OCI-LY7 (cell line): ENCODE measurements around the gene DLAT. TPM values are rescaled to one million over a fixed set of nuclear protein-coding genes. Genes with fewer than 3 reads are reported as not detected.

Experiments
- BruUV-seq: library from RNA; stranded (reverse); fragments of 400-500 nt; replicated peaks from 2 replicates; lab custom pipeline; 2021; lab: Mats Ljungman, UMichigan
- CTCF ChIA-PET: fragments of 300-600 bp; sonication (Branson Sonifier 250); formaldehyde crosslinking; loops from one replicate; lab custom pipeline; 2022; ENCODE audit warnings: antibody characterized with exemption; ENCODE audit not compliant: unreplicated experiment; lab: Charles Lee
- POLR2A ChIA-PET: fragments of 300-600 bp; sonication (Branson Sonifier 250); formaldehyde crosslinking; loops from one replicate; lab custom pipeline; 2022; ENCODE audit warnings: antibody characterized with exemption; lab: Charles Lee
- DNase-seq: peaks from one replicate; pipeline ENCODE4 v3.0.0-alpha.2; 2015; ENCODE audit warnings: low spot score
- H2AFZ ChIP-seq: fragments of 200-600 bp; sonication (generic), shearing (Covaris generic); 2 replicates; pipeline ENCODE4 v1.6.1; 2014; ENCODE audit warnings: mild to moderate bottlenecking, antibody characterized with exemption, low read length, moderate library complexity
- H3K27ac ChIP-seq: fragments of 200-600 bp; sonication (generic); 2 replicates; pipeline ENCODE4 v1.5.1; 2014; ENCODE audit warnings: mixed run types, low read depth, mild to moderate bottlenecking, moderate library complexity, low read length, inconsistent platforms; ENCODE audit not compliant: poor library complexity, severe bottlenecking
- H3K36me3 ChIP-seq: fragments of 200-600 bp; sonication (generic); 2 replicates; pipeline ENCODE4 v1.6.1; 2014; ENCODE audit warnings: mild to moderate bottlenecking, antibody characterized with exemption, low read length, moderate library complexity, mixed read lengths; ENCODE audit not compliant: insufficient read depth
- H3K4me1 ChIP-seq: fragments of 200-600 bp; sonication (generic); 2 replicates; pipeline ENCODE4 v1.5.1; 2014; ENCODE audit warnings: mild to moderate bottlenecking, low read length; ENCODE audit not compliant: insufficient read depth, poor library complexity, severe bottlenecking
- H3K4me2 ChIP-seq: fragments of 200-600 bp; sonication (generic); 2 replicates; pipeline ENCODE4 v1.6.1; 2014; ENCODE audit warnings: mild to moderate bottlenecking, low read length
- H3K4me3 ChIP-seq: fragments of 200-600 bp; sonication (generic); 2 replicates; pipeline ENCODE4 v1.5.1; 2014; ENCODE audit warnings: mild to moderate bottlenecking, low read depth, low read length; ENCODE audit not compliant: poor library complexity, severe bottlenecking
- H3K79me2 ChIP-seq: fragments of 200-600 bp; sonication (generic); 2 replicates; pipeline ENCODE4 v1.6.1; 2016; ENCODE audit warnings: low read depth, mild to moderate bottlenecking, low read length, moderate library complexity, mixed read lengths; ENCODE audit not compliant: insufficient read depth
- H3K9me2 ChIP-seq: fragments of 200-600 bp; sonication (generic); 2 replicates; pipeline ENCODE4 v1.6.1; 2016; ENCODE audit warnings: mild to moderate bottlenecking, low read length, mixed read lengths; ENCODE audit not compliant: insufficient read depth
- H3K9me3 ChIP-seq: fragments of 200-600 bp; sonication (generic); 2 replicates; pipeline ENCODE4 v1.6.1; 2014; ENCODE audit warnings: mild to moderate bottlenecking, mixed run types, low read length, mixed read lengths
- H4K20me1 ChIP-seq: fragments of 200-600 bp; sonication (generic); 2 replicates; pipeline ENCODE4 v1.6.1; 2014; ENCODE audit warnings: mild to moderate bottlenecking, antibody characterized with exemption, low read length, moderate library complexity, mixed read lengths; ENCODE audit not compliant: insufficient read depth
- EZH2phosphoT487 ChIP-seq: fragments of 200-600 bp; sonication (generic); IDR thresholded peaks from 2 replicates; pipeline ENCODE4 v1.6.1; 2018; ENCODE audit warnings: low read depth, borderline replicate concordance, mild to moderate bottlenecking, mixed run types, antibody characterized with exemption, low read length, moderate library complexity, mixed read lengths
- intact Hi-C: fragments of 100-400 bp; cut with micrococcal nuclease; formaldehyde crosslinking; loops from one replicate; pipeline ENCODE4 v1.10.0; 2022; ENCODE audit not compliant: unreplicated experiment
- total RNA-seq, 2 experiments: library from RNA; depleted of rRNA in 1 of 2; stranded (reverse); fragments of >200 nt in 1 of 2; shearing (Covaris generic) in 1 of 2; gene quantifications; 2 replicates each; pipeline ENCODE4 v1.2.3, GENCODE V29; 2014 to 2022
- TF ChIP-seq, protein P1 (sequence below): fragments of 200-600 bp; sonication (generic); conservative IDR thresholded peaks from 2 replicates; pipeline ENCODE4 v1.5.1; 2014; ENCODE audit warnings: mild to moderate bottlenecking, antibody characterized with exemption, low read length, moderate library complexity, mixed read lengths

The DLAT gene
- total RNA-seq, 2 experiments from 2014 or later = 42.0 to 54.1 TPM

DNA sequence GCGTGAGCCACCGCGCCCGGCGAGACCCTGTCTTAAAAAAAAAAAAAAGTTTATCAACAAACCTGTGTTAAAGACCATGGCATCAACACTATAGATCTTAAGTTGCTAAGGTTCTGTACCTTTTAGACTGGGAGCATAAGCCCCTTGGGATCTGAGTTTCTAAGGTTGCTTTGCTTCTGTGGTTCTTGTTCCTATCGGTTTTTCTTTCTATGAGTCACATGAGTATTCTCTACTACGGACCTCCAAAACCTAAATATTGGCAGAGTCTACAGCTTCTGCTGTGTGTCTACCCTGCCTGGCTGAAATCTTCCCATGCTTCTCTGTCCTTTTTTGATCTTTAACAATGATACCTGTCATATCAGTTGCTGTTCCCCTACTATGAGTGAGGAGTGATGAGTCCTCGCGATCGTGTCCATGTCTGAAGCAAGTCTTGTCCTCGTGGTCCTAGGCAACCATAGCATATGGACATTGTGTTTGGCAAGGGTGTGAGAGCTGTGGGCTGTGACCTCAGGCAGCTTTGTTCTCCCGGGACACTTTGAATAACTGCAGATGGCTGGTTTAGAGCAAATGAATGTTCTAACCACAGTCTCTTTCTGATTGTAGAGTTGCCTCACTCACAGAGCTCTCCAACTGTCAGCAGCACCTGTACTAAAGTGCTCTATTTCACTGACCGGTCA, 9.0 kb upstream of the DLAT start:
- Histone ChIP-seq H3K4me2 (no peak overlapping the region), H2AFZ (no peak overlapping the region), H3K9me2 (no peaks in the 10 kb centered on the region), H4K20me1 (no peaks in the 10 kb centered on the region), H3K4me3 (no peak overlapping the region), H3K27ac (no peak overlapping the region), H3K36me3 (peaks cover 3% of the 10 kb centered on the region; the same call in 1 of the 2 replicates), H3K79me2 (no peaks in the 10 kb centered on the region), H3K4me1 (no peaks in the 10 kb centered on the region), H3K9me3 (no peaks in the 10 kb centered on the region)
- intact Hi-C loops = no loop called here
- CTCF ChIA-PET = interaction anchor here (1.0 kb wide), 1 partner anchor 22 kb away, joined by 3 read pairs; no protein-coding TSS in a partner anchor
- TF ChIP-seq EZH2phosphoT487 = no peak
- TF ChIP-seq, protein P1, sequence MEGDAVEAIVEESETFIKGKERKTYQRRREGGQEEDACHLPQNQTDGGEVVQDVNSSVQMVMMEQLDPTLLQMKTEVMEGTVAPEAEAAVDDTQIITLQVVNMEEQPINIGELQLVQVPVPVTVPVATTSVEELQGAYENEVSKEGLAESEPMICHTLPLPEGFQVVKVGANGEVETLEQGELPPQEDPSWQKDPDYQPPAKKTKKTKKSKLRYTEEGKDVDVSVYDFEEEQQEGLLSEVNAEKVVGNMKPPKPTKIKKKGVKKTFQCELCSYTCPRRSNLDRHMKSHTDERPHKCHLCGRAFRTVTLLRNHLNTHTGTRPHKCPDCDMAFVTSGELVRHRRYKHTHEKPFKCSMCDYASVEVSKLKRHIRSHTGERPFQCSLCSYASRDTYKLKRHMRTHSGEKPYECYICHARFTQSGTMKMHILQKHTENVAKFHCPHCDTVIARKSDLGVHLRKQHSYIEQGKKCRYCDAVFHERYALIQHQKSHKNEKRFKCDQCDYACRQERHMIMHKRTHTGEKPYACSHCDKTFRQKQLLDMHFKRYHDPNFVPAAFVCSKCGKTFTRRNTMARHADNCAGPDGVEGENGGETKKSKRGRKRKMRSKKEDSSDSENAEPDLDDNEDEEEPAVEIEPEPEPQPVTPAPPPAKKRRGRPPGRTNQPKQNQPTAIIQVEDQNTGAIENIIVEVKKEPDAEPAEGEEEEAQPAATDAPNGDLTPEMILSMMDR = no peak
- POLR2A ChIA-PET = interaction anchor here (0.9 to 1.1 kb wide), 2 partner anchors 11 to 14 kb away, joined by 4 read pairs; no protein-coding TSS in a partner anchor
- no peak for DNase-seq
- BruUV-seq = no TSS peak

DNA sequence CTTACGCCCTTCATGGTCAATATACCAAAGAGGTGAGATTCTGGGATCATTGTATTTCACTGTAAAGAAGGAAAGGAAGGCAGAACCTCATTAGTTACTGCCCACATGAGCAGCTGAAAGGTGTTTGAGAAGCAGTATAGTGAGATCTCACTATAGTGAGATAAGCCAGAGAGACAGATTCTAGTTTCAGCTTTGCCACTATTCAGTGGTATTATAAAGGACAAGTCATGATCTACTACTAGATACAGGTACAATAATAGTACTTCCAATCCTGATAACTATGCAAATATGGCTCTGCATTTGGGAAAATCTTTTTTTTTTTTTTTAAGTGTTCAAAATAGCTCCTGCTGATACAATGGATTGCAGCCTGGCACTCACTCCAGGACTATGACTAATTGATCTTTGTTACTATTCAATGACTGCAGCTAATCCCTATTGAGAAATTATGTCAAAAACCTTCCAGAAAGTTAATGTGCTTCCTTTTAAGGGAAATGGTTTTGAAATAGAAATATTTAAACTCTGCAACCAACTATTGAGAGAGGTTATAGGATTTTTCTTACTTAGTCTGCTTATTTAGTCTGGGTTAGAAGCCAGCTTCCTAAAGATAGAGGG, 8.3 kb upstream of the DLAT start:
- Histone ChIP-seq H3K79me2 (no peaks in the 10 kb centered on the region), H3K4me1 (no peaks in the 10 kb centered on the region), H3K4me3 (no peak overlapping the region), H2AFZ (no peak overlapping the region), H3K36me3 (peaks cover 3% of the 10 kb centered on the region; the same call in 1 of the 2 replicates), H3K9me3 (no peaks in the 10 kb centered on the region), H3K4me2 (no peak overlapping the region), H4K20me1 (no peaks in the 10 kb centered on the region), H3K9me2 (no peaks in the 10 kb centered on the region), H3K27ac (no peak overlapping the region)
- intact Hi-C loops = no loop called here
- no peak for DNase-seq
- ChIA-PET CTCF (interaction anchor here (1.0 kb wide), 1 partner anchor 21 kb away, joined by 3 read pairs; no protein-coding TSS in a partner anchor), POLR2A (interaction anchor here (0.7 to 1.1 kb wide), 3 partner anchors 15 to 460 kb away, joined by 3 to 4 read pairs (median 3); no protein-coding TSS in a partner anchor)
- TF ChIP-seq, protein P1 = no peak
- TF ChIP-seq EZH2phosphoT487 = no peak
- no TSS peak for BruUV-seq
